IMR-90 (cell line): ENCODE measurements around the gene C6orf89. TPM values are rescaled to one million over a fixed set of nuclear protein-coding genes. Genes with fewer than 3 reads are reported as not detected.

ENCODE experiments used
- ATAC-seq: fragments of 200-7000 bp; cut with Tn5 transposase; 2 replicates; pipeline ENCODE4 v1.9.1; 2020; ENCODE audit warnings: low read depth, mild to moderate bottlenecking, moderate library complexity
- BruUV-seq: library from RNA; stranded (reverse); fragments of 400-500 nt; replicated peaks from 2 replicates; lab custom pipeline; 2021; lab: Mats Ljungman, UMichigan
- CTCF ChIA-PET: fragments of 300-600 bp; formaldehyde crosslinking; extraction: SDS; loops from one replicate; lab custom pipeline; 2021; ENCODE audit warnings: antibody characterized with exemption; lab: Yijun Ruan, JAX
- POLR2A ChIA-PET: fragments of 300-600 bp; sonication (Branson Sonifier 250); formaldehyde crosslinking; loops from one replicate; lab custom pipeline; 2022; ENCODE audit warnings: antibody characterized with exemption; ENCODE audit not compliant: unreplicated experiment; lab: Charles Lee
- DNase-seq: peaks from one replicate; pipeline ENCODE4 v3.0.0; 2013
- H2AFZ ChIP-seq: replicated peaks from 2 replicates; pipeline ENCODE3; 2013; ENCODE audit warnings: low read length, mild to moderate bottlenecking; ENCODE audit not compliant: poor library complexity
- H2AK5ac ChIP-seq: 2 replicates; pipeline ENCODE4 v1.6.1; 2013; ENCODE audit warnings: low read depth, low read length, inconsistent platforms
- H2AK9ac ChIP-seq: replicated peaks from 2 replicates; pipeline ENCODE3; 2013; ENCODE audit warnings: mild to moderate bottlenecking, low read depth, low read length, moderate library complexity; ENCODE audit not compliant: poor library complexity
- H2BK120ac ChIP-seq: 2 replicates; pipeline ENCODE4 v1.6.1; 2013; ENCODE audit warnings: low read depth, low read length, inconsistent platforms
- H2BK15ac ChIP-seq: 3 replicates; pipeline ENCODE4 v1.6.1; 2013; ENCODE audit warnings: low read depth, low read length, inconsistent platforms
- H2BK20ac ChIP-seq: 2 replicates; pipeline ENCODE4 v1.6.1; 2013; ENCODE audit warnings: low read depth, mild to moderate bottlenecking, inconsistent platforms, low read length, moderate library complexity
- H2BK5ac ChIP-seq: 2 replicates; pipeline ENCODE4 v1.6.1; 2013; ENCODE audit warnings: mild to moderate bottlenecking, low read depth, low read length, inconsistent platforms; ENCODE audit not compliant: poor library complexity, severe bottlenecking
- H3K14ac ChIP-seq: replicated peaks from 2 replicates; pipeline ENCODE4 v1.6.1; 2013; ENCODE audit warnings: low read depth, low read length, inconsistent platforms
- H3K18ac ChIP-seq: 2 replicates; pipeline ENCODE4 v1.6.1; 2013; ENCODE audit warnings: low read depth, low read length, control low read depth
- H3K23ac ChIP-seq: 2 replicates; pipeline ENCODE4 v1.6.1; 2013; ENCODE audit warnings: low read depth, low read length, inconsistent platforms
- H3K27ac ChIP-seq: 2 replicates; pipeline ENCODE4 v1.5.1; 2013; ENCODE audit warnings: mild to moderate bottlenecking, control low read depth, low read length; ENCODE audit not compliant: insufficient read depth
- H3K27me3 ChIP-seq: 2 replicates; pipeline ENCODE4 v1.6.1; 2013; ENCODE audit warnings: low read length; ENCODE audit not compliant: control insufficient read depth, insufficient read depth
- H3K36me3 ChIP-seq: 2 replicates; pipeline ENCODE4 v1.6.1; 2013; ENCODE audit warnings: low read length, mixed read lengths; ENCODE audit not compliant: control insufficient read depth, insufficient read depth
- H3K4ac ChIP-seq: 2 replicates; pipeline ENCODE4 v1.6.1; 2013; ENCODE audit warnings: low read depth, low read length, inconsistent platforms
- H3K4me1 ChIP-seq: 2 replicates; pipeline ENCODE4 v1.6.1; 2013; ENCODE audit warnings: low read length, mixed read lengths; ENCODE audit not compliant: control insufficient read depth, insufficient read depth
- H3K4me2 ChIP-seq: 2 replicates; pipeline ENCODE4 v1.6.1; 2013; ENCODE audit warnings: low read depth, mild to moderate bottlenecking, control low read depth, low read length, moderate library complexity
- H3K4me3 ChIP-seq: 2 replicates; pipeline ENCODE4 v1.5.1; 2013; ENCODE audit warnings: low read depth, mild to moderate bottlenecking, control low read depth, low read length, moderate library complexity; ENCODE audit not compliant: insufficient read depth
- H3K56ac ChIP-seq: 2 replicates; pipeline ENCODE4 v1.6.1; 2013; ENCODE audit warnings: low read length, inconsistent platforms; ENCODE audit not compliant: insufficient read depth; ENCODE audit errors: extremely low read depth
- H3K79me1 ChIP-seq, 2 experiments: 2 replicates each; pipeline ENCODE4 v1.6.1; 2013; ENCODE audit warnings: low read length in 2 of 2, inconsistent platforms in 1 of 2, low read depth in 1 of 2
- H3K9ac ChIP-seq: 2 replicates; pipeline ENCODE4 v1.6.1; 2013; ENCODE audit warnings: low read depth, low read length, control low read depth
- H3K9me1 ChIP-seq: 2 replicates; pipeline ENCODE4 v1.6.1; 2013; ENCODE audit warnings: low read length, inconsistent platforms; ENCODE audit not compliant: insufficient read depth
- H3K9me3 ChIP-seq: 2 replicates; pipeline ENCODE4 v1.6.1; 2013; ENCODE audit warnings: low read length; ENCODE audit not compliant: control insufficient read depth, insufficient read depth
- H4K20me1 ChIP-seq: 2 replicates; pipeline ENCODE4 v1.6.1; 2013; ENCODE audit warnings: low read length, inconsistent platforms; ENCODE audit not compliant: insufficient read depth
- H4K5ac ChIP-seq: 2 replicates; pipeline ENCODE4 v1.6.1; 2013; ENCODE audit warnings: mild to moderate bottlenecking, low read depth, low read length, control low read depth
- H4K8ac ChIP-seq, 2 experiments: 2 replicates each; pipeline ENCODE4 v1.6.1; 2013; ENCODE audit warnings: low read depth in 2 of 2, low read length in 2 of 2, control low read depth in 1 of 2, inconsistent platforms in 1 of 2
- H4K91ac ChIP-seq: 2 replicates; pipeline ENCODE4 v1.6.1; 2013; ENCODE audit warnings: low read depth, low read length, inconsistent platforms; ENCODE audit not compliant: insufficient read depth
- BHLHE40 ChIP-seq: fragments of 150-350 bp; IDR thresholded peaks from 2 replicates; pipeline ENCODE4 v1.6.1; 2016; ENCODE audit warnings: mild to moderate bottlenecking, low read depth, low read length
- CEBPB ChIP-seq: IDR thresholded peaks from 2 replicates; pipeline ENCODE4 v1.6.1; 2012; ENCODE audit warnings: low read depth, low read length, improper control_type of control experiment
- CHD1 ChIP-seq: IDR thresholded peaks from 2 replicates; pipeline ENCODE4 v1.6.1; 2012; ENCODE audit warnings: low read depth, low read length, improper control_type of control experiment
- CTCF ChIP-seq: conservative IDR thresholded peaks from 2 replicates; pipeline ENCODE4 v1.5.1; 2012; ENCODE audit warnings: mild to moderate bottlenecking, low read depth, low read length, improper control_type of control experiment
- FOS ChIP-seq: fragments of 150-350 bp; IDR thresholded peaks from 2 replicates; pipeline ENCODE4 v1.6.1; 2016; ENCODE audit warnings: low read depth, low read length
- MAFK ChIP-seq: IDR thresholded peaks from 2 replicates; pipeline ENCODE4 v1.6.1; 2012; ENCODE audit warnings: low read depth, low read length, improper control_type of control experiment
- MAZ ChIP-seq: IDR thresholded peaks from 2 replicates; pipeline ENCODE4 v1.6.1; 2012; ENCODE audit warnings: low read depth, mild to moderate bottlenecking, low read length, improper control_type of control experiment, moderate library complexity, borderline replicate concordance
- MXI1 ChIP-seq: IDR thresholded peaks from 2 replicates; pipeline ENCODE4 v1.6.1; 2012; ENCODE audit warnings: low read depth, mild to moderate bottlenecking, low read length, moderate library complexity, borderline replicate concordance
- NFE2L2 ChIP-seq: fragments of 150-350 bp; IDR thresholded peaks from 2 replicates; pipeline ENCODE4 v1.6.1; 2016; ENCODE audit warnings: low read depth, mild to moderate bottlenecking, low read length
- POLR2A ChIP-seq: IDR thresholded peaks from 2 replicates; pipeline ENCODE4 v1.6.1; 2012; ENCODE audit warnings: mild to moderate bottlenecking, low read depth, low read length
- RAD21 ChIP-seq: IDR thresholded peaks from 2 replicates; pipeline ENCODE4 v1.6.1; 2012; ENCODE audit warnings: low read length, improper control_type of control experiment
- RCOR1 ChIP-seq: IDR thresholded peaks from 2 replicates; pipeline ENCODE4 v1.6.1; 2012; ENCODE audit warnings: mild to moderate bottlenecking, low read length, improper control_type of control experiment; ENCODE audit not compliant: insufficient replicate concordance
- RFX5 ChIP-seq: IDR thresholded peaks from 2 replicates; pipeline ENCODE4 v1.8.0; 2012; ENCODE audit warnings: low read depth, mild to moderate bottlenecking, low read length, moderate library complexity
- SMC3 ChIP-seq: fragments of 150-350 bp; IDR thresholded peaks from 2 replicates; pipeline ENCODE4 v1.6.1; 2016; ENCODE audit warnings: low read depth, mild to moderate bottlenecking, antibody characterized with exemption, low read length, moderate library complexity
- WGBS, 2 experiments: methylation state at CpG; one replicate each; pipeline versions ENCODE4 v1.1.5 to v1.1.7; 2013; ENCODE audit warnings: missing lambda C conversion rate in 2 of 2; ENCODE audit not compliant: insufficient read length in 1 of 2; ENCODE audit errors: extremely low coverage in 2 of 2; 5-methylcytosine and 5-hydroxymethylcytosine counted together
- dilution Hi-C: fragments of 300-500 bp; cut with HindIII; formaldehyde crosslinking; loops from one replicate; pipeline ENCODE4 v1.14.3; 2018; ENCODE audit warnings: low sequenced_read_pairs; ENCODE audit not compliant: unreplicated experiment
- in situ Hi-C: fragments of 300-500 bp; cut with MboI; formaldehyde crosslinking; loops from 3 replicates; pipeline ENCODE4 v1.14.3; 2019; ENCODE audit warnings: low sequenced_read_pairs, inconsistent platforms, mixed read lengths
- intact Hi-C: fragments of 100-400 bp; cut with micrococcal nuclease; formaldehyde crosslinking; loops from 2 replicates; pipeline ENCODE4 v1.10.0; 2022
- polyA plus RNA-seq, 3 experiments: library from polyadenylated mRNA; depleted of rRNA; stranded (reverse); fragments of >200 nt; gene quantifications; 2 replicates each; pipeline ENCODE4 v1.2.3, GENCODE V29; 2012; ENCODE audit warnings: low replicate concordance in 1 of 3
- total RNA-seq: library from RNA; depleted of rRNA; stranded (reverse); fragments of >200 nt; gene quantifications from 2 replicates; pipeline ENCODE4 v1.2.3, GENCODE V29; 2012
- TF ChIP-seq, protein P1 (sequence below): fragments of 150-350 bp; IDR thresholded peaks from 2 replicates; pipeline ENCODE4 v1.6.1; 2017; ENCODE audit warnings: mild to moderate bottlenecking, antibody characterized with exemption, low read length, low read depth
- TF ChIP-seq, protein P2 (sequence below): fragments of 150-350 bp; IDR thresholded peaks from 2 replicates; pipeline ENCODE4 v1.6.1; 2016; ENCODE audit warnings: low read depth, mild to moderate bottlenecking, low read length, moderate library complexity, borderline replicate concordance

Gene C6orf89
- total and polyA plus RNA-seq, 2 of the 4 experiments (the other 2 are of a cell fraction), result 30.8 to 52.3 TPM

DNA sequence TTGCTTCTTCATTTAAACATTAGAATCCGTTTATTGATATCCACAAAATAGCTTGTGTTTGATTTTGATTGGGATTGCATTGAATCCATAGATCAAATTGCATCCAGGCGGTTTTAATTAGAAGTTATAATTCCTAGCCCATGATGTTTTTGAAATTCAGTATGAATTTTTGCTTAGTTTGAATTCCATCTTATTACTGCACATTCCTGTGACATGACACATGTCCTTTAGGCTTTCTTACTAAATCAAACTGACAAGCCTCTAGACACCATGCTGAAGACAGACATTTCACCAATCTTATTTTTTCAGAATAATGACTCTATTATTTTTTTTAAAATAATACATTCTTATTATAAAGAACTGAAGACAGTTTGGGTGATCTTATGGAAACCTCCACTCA is 47.4 kb downstream of the C6orf89 start:
- no peaks in the 10 kb centered on the region for H3K79me1 ChIP-seq
- no peak overlapping the region for H3K23ac ChIP-seq
- WGBS, 2 experiments, result no CpG with 5 or more reads among the region's 2 CpGs
- ATAC-seq (peak; percentile 33; the same call in 1 of the 2 replicates), DNase-seq (peak; percentile 72)
- H2BK120ac ChIP-seq, result peak overlapping the region; percentile 63
- intact Hi-C loops (no loop called here), dilution Hi-C loops (no loop called here), in situ Hi-C loops (no loop called here)
- peaks cover 21% of the 10 kb centered on the region for H3K4me1 ChIP-seq
- H2BK5ac ChIP-seq, result peak overlapping the region; percentile 31
- no peak overlapping the region for H3K18ac ChIP-seq
- ChIA-PET POLR2A (no interaction called here), CTCF (interaction anchor here (0.7 kb wide), 1 partner anchor 34 kb away, joined by 3 read pairs; no protein-coding TSS in a partner anchor)
- no peak overlapping the region; the same call in 1 of the 2 replicates for H4K5ac ChIP-seq
- H3K14ac ChIP-seq, result no peak overlapping the region; the same call in 1 of the 2 replicates
- no peak overlapping the region for H2AFZ ChIP-seq
- 0 out of 4 replicates have a peak overlapping the region, but pooled peaks of 1 of the 2 experiments have one; percentile 4 for H4K8ac ChIP-seq
- H3K56ac ChIP-seq, result no peak overlapping the region; the same call in 1 of the 2 replicates
- no peaks in the 10 kb centered on the region for H3K27me3 ChIP-seq
- H2AK9ac ChIP-seq, result no peak overlapping the region
- H2AK5ac ChIP-seq, result 0 out of 2 replicates have a peak overlapping the region, but pooled peaks have one; percentile 70
- H3K36me3 ChIP-seq, result no peaks in the 10 kb centered on the region
- peak overlapping the region; percentile 68 for H3K4ac ChIP-seq
- H4K91ac ChIP-seq, result peak overlapping the region; percentile 72; the same call in 1 of the 2 replicates
- H3K4me3 ChIP-seq, result no peak overlapping the region
- peak overlapping the region; percentile 39; the same call in 1 of the 3 replicates for H2BK15ac ChIP-seq
- H3K9me3 ChIP-seq, result no peaks in the 10 kb centered on the region
- no peak for TF ChIP-seq CEBPB
- TF ChIP-seq FOS, result no peak
- TF ChIP-seq, protein P1, sequence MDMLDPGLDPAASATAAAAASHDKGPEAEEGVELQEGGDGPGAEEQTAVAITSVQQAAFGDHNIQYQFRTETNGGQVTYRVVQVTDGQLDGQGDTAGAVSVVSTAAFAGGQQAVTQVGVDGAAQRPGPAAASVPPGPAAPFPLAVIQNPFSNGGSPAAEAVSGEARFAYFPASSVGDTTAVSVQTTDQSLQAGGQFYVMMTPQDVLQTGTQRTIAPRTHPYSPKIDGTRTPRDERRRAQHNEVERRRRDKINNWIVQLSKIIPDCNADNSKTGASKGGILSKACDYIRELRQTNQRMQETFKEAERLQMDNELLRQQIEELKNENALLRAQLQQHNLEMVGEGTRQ, result no peak
- TF ChIP-seq RFX5, result no peak
- TF ChIP-seq MAZ, result no peak
- no peak for TF ChIP-seq RAD21
- TF ChIP-seq RCOR1, result no peak
- no peak for TF ChIP-seq BHLHE40
- no peak for TF ChIP-seq POLR2A
- TF ChIP-seq, protein P2, sequence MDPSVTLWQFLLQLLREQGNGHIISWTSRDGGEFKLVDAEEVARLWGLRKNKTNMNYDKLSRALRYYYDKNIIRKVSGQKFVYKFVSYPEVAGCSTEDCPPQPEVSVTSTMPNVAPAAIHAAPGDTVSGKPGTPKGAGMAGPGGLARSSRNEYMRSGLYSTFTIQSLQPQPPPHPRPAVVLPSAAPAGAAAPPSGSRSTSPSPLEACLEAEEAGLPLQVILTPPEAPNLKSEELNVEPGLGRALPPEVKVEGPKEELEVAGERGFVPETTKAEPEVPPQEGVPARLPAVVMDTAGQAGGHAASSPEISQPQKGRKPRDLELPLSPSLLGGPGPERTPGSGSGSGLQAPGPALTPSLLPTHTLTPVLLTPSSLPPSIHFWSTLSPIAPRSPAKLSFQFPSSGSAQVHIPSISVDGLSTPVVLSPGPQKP, result no peak
- no peak for TF ChIP-seq CTCF
- TF ChIP-seq MAFK, result no peak
- no peak for TF ChIP-seq CHD1
- TF ChIP-seq SMC3, result no peak
- TF ChIP-seq NFE2L2, result no peak
- no peak for TF ChIP-seq MXI1
- H4K20me1 ChIP-seq, result no peaks in the 10 kb centered on the region
- H3K4me2 ChIP-seq, result no peak overlapping the region
- peaks cover 24% of the 10 kb centered on the region for H3K9me1 ChIP-seq
- BruUV-seq, result no TSS peak
- no peak overlapping the region for H3K27ac ChIP-seq
- H2BK20ac ChIP-seq, result peak overlapping the region; percentile 81; the same call in 1 of the 2 replicates
- no peak overlapping the region for H3K9ac ChIP-seq
